A673 (cell line): Measurements from ENCODE around the gene KLHL17. TPM values are rescaled to one million over a fixed set of nuclear protein-coding genes. Genes with fewer than 3 reads are reported as not detected.

Experiments used
- BruUV-seq: library from RNA; stranded (reverse); fragments of 400-500 nt; replicated peaks from 2 replicates; lab custom pipeline; 2021; lab: Mats Ljungman, UMichigan
- CTCF ChIA-PET: fragments of 300-600 bp; sonication (Branson Sonifier 250); formaldehyde crosslinking; loops from one replicate; lab custom pipeline; 2022; ENCODE audit warnings: antibody characterized with exemption; lab: Charles Lee
- POLR2A ChIA-PET: fragments of 300-600 bp; sonication (Branson Sonifier 250); formaldehyde crosslinking; loops from one replicate; lab custom pipeline; 2022; ENCODE audit warnings: antibody characterized with exemption; ENCODE audit not compliant: low non-redundant PET; lab: Charles Lee
- DNase-seq: peaks from one replicate; pipeline ENCODE4 v3.0.0-alpha.2; 2015; ENCODE audit warnings: low spot score
- H3K27ac ChIP-seq: fragments of 200-600 bp; sonication (generic); 2 replicates; pipeline ENCODE4 v1.5.1; 2016; ENCODE audit warnings: mixed run types, low read depth, mild to moderate bottlenecking, mixed read lengths, antibody characterized with exemption, low read length; ENCODE audit not compliant: poor library complexity, severe bottlenecking
- H3K27me3 ChIP-seq: fragments of 200-600 bp; sonication (generic); replicated peaks from 2 replicates; pipeline ENCODE4 v1.6.1; 2017; ENCODE audit warnings: mixed run types, low read depth, mild to moderate bottlenecking, mixed read lengths, antibody characterized with exemption, low read length; ENCODE audit not compliant: insufficient read depth, poor library complexity
- H3K36me3 ChIP-seq: fragments of 200-600 bp; sonication (generic); 2 replicates; pipeline ENCODE4 v1.6.1; 2016; ENCODE audit warnings: mixed run types, mild to moderate bottlenecking, mixed read lengths, antibody characterized with exemption, low read length; ENCODE audit not compliant: insufficient read depth, poor library complexity, severe bottlenecking
- H3K4me1 ChIP-seq: fragments of 200-600 bp; sonication (generic); 2 replicates; pipeline ENCODE4 v1.6.1; 2017; ENCODE audit warnings: mixed run types, mild to moderate bottlenecking, mixed read lengths, antibody characterized with exemption, low read length; ENCODE audit not compliant: insufficient read depth, poor library complexity, severe bottlenecking
- H3K4me3 ChIP-seq: fragments of 200-600 bp; sonication (generic); 2 replicates; pipeline ENCODE4 v1.5.1; 2016; ENCODE audit warnings: low read depth, mixed run types, mild to moderate bottlenecking, mixed read lengths, low read length; ENCODE audit not compliant: poor library complexity, severe bottlenecking
- H3K9me3 ChIP-seq: fragments of 200-600 bp; sonication (generic); 2 replicates; pipeline ENCODE4 v1.6.1; 2016; ENCODE audit warnings: mixed run types, low read depth, mild to moderate bottlenecking, mixed read lengths, antibody characterized with exemption, low read length; ENCODE audit not compliant: poor library complexity, severe bottlenecking
- CTCF ChIP-seq: fragments of 300-800, 200-600 bp; sonication (generic); conservative IDR thresholded peaks from 2 replicates; pipeline ENCODE4 v1.5.1; 2017; ENCODE audit warnings: low read depth, mild to moderate bottlenecking, antibody characterized with exemption, low read length, moderate library complexity, mixed read lengths
- EZH2 ChIP-seq: fragments of 200-600 bp; sonication (generic); IDR thresholded peaks from 2 replicates; pipeline ENCODE4 v1.6.1; 2017; ENCODE audit warnings: borderline replicate concordance, low read depth, mild to moderate bottlenecking, mixed read lengths, antibody characterized with exemption, low read length; ENCODE audit not compliant: poor library complexity, severe bottlenecking
- intact Hi-C: fragments of 100-400 bp; cut with micrococcal nuclease; formaldehyde crosslinking; loops from one replicate; pipeline ENCODE4 v1.10.0; 2022; ENCODE audit not compliant: unreplicated experiment
- total RNA-seq: library from RNA; stranded (reverse); gene quantifications from 2 replicates; pipeline ENCODE4 v1.2.3, GENCODE V29; 2021

KLHL17 gene
- total RNA-seq, 1 experiment from 2014 or later: 43.3 TPM

GRCh38 chr1:918353-918752, 42.0 kb upstream of the KLHL17 start:
- Histone ChIP-seq H3K9me3 (no peaks in the 10 kb centered on the region), H3K4me1 (peaks cover 46% of the 10 kb centered on the region), H3K36me3 (no peaks in the 10 kb centered on the region), H3K4me3 (no peak overlapping the region), H3K27ac (no peak overlapping the region), H3K27me3 (no peaks in the 10 kb centered on the region)
- intact Hi-C loops: no loop called here
- ChIA-PET POLR2A (no interaction called here), CTCF (no interaction called here)
- no peak for TF ChIP-seq EZH2
- TF ChIP-seq CTCF: no peak
- no TSS peak for BruUV-seq
- DNase-seq: no peak

- Histone ChIP-seq H3K36me3 (no peaks in the 10 kb centered on the region), H3K27ac (no peak overlapping the region), H3K27me3 (no peaks in the 10 kb centered on the region), H3K9me3 (no peaks in the 10 kb centered on the region), H3K4me1 (peaks cover 46% of the 10 kb centered on the region), H3K4me3 (no peak overlapping the region)
- intact Hi-C loops: no loop called here
- DNase-seq: no peak
- ChIA-PET CTCF (no interaction called here), POLR2A (no interaction called here)
- BruUV-seq: no TSS peak
- TF ChIP-seq EZH2 (no peak), CTCF (no peak)
Observed at GRCh38 chr1:918843-919242, 41.5 kb upstream of the KLHL17 start.

- Histone ChIP-seq H3K36me3 (no peaks in the 10 kb centered on the region), H3K27ac (no peak overlapping the region), H3K4me1 (peaks cover 46% of the 10 kb centered on the region), H3K9me3 (no peaks in the 10 kb centered on the region), H3K27me3 (no peaks in the 10 kb centered on the region), H3K4me3 (no peak overlapping the region)
- DNase-seq: no peak
- intact Hi-C loops: no loop called here
- no peak for TF ChIP-seq EZH2
- TF ChIP-seq CTCF: no peak
- ChIA-PET POLR2A (no interaction called here), CTCF (no interaction called here)
- no TSS peak for BruUV-seq
Observed at GRCh38 chr1:919271-919872, 41.0 kb upstream of the KLHL17 start.
